ENCODE results near the gene NFKB1. TPM values are rescaled to one million over a fixed set of nuclear protein-coding genes. Genes with fewer than 3 reads are reported as not detected.

NFKB1 gene
- total and polyA plus RNA-seq, 2 donors (not counting 1 experiment from before 2014, with no cell fraction given) = 20.9 to 32.5 TPM

GRCh38 chr4:102584091-102584490 is 82.9 kb downstream of the NFKB1 start:
- Histone ChIP-seq H3K9me3 (ENCODE audit: control insufficient read depth, insufficient read depth, low read depth, low read length) (no peaks in the 10 kb centered on the region), H3K79me2 (ENCODE audit: control insufficient read depth, insufficient read depth, low read length) (no peaks in the 10 kb centered on the region), H3K27me3 (ENCODE audit: control insufficient read depth, insufficient read depth, low read length) (no peaks in the 10 kb centered on the region), H2AFZ (ENCODE audit: low read length) (no peak overlapping the region), H3K36me3 (ENCODE audit: control insufficient read depth, insufficient read depth, low read length) (peaks cover 2% of the 10 kb centered on the region), H3K4me1 (ENCODE audit: control insufficient read depth, extremely low read depth, insufficient read depth, low read length) (no peaks in the 10 kb centered on the region), H4K20me1 (ENCODE audit: control insufficient read depth, extremely low read depth, insufficient read depth, low read length) (no peaks in the 10 kb centered on the region), H3K9ac (ENCODE audit: insufficient read depth, low read length) (no peak overlapping the region), H3K27ac (ENCODE audit: insufficient read depth, low read length) (no peak overlapping the region), H3K4me2 (ENCODE audit: extremely low read depth, insufficient read depth, low read length) (no peak overlapping the region), H3K4me3 (replicated peaks in 1 of 4; ENCODE audit: control extremely low read depth in 1 of 4, insufficient read depth in 1 of 4, low read depth in 3 of 4, low read length in 4 of 4) (no peak overlapping the region)
- no peak for DNase-seq (ENCODE audit: low read depth in 2 of 2)
- no peak for TF ChIP-seq CTCF (conservative IDR thresholded peaks at IDR 0.05 in 1 of 2, IDR thresholded peaks at IDR 0.05 in 1 of 2; ENCODE audit: low read depth in 1 of 2, low read length in 2 of 2)
- no peak for TF ChIP-seq EZH2 (IDR thresholded peaks at IDR 0.05; ENCODE audit: low read length, missing control alignments)

- Histone ChIP-seq H3K4me2 (ENCODE audit: extremely low read depth, insufficient read depth, low read length) (no peak overlapping the region), H3K9me3 (ENCODE audit: control insufficient read depth, insufficient read depth, low read depth, low read length) (no peaks in the 10 kb centered on the region), H4K20me1 (ENCODE audit: control insufficient read depth, extremely low read depth, insufficient read depth, low read length) (no peaks in the 10 kb centered on the region), H3K27me3 (ENCODE audit: control insufficient read depth, insufficient read depth, low read length) (no peaks in the 10 kb centered on the region), H3K79me2 (ENCODE audit: control insufficient read depth, insufficient read depth, low read length) (no peaks in the 10 kb centered on the region), H3K36me3 (ENCODE audit: control insufficient read depth, insufficient read depth, low read length) (peaks cover 2% of the 10 kb centered on the region), H2AFZ (ENCODE audit: low read length) (no peak overlapping the region), H3K4me3 (replicated peaks in 1 of 4; ENCODE audit: control extremely low read depth in 1 of 4, insufficient read depth in 1 of 4, low read depth in 3 of 4, low read length in 4 of 4) (no peak overlapping the region), H3K4me1 (ENCODE audit: control insufficient read depth, extremely low read depth, insufficient read depth, low read length) (no peaks in the 10 kb centered on the region), H3K9ac (ENCODE audit: insufficient read depth, low read length) (no peak overlapping the region), H3K27ac (ENCODE audit: insufficient read depth, low read length) (no peak overlapping the region)
- TF ChIP-seq EZH2 (IDR thresholded peaks at IDR 0.05; ENCODE audit: low read length, missing control alignments) (no peak), CTCF (conservative IDR thresholded peaks at IDR 0.05 in 1 of 2, IDR thresholded peaks at IDR 0.05 in 1 of 2; ENCODE audit: low read depth in 1 of 2, low read length in 2 of 2) (no peak)
- DNase-seq (ENCODE audit: low read depth in 2 of 2) = no peak
Measured at GRCh38 chr4:102585329-102585728, 84.2 kb downstream of the NFKB1 start.

- H3K4me1 ChIP-seq (ENCODE audit: control insufficient read depth, extremely low read depth, insufficient read depth, low read length) = no peaks in the 10 kb centered on the region
- H3K27ac ChIP-seq (ENCODE audit: insufficient read depth, low read length) = no peak overlapping the region
- no peak overlapping the region for H3K9ac ChIP-seq (ENCODE audit: insufficient read depth, low read length)
- H3K36me3 ChIP-seq (ENCODE audit: control insufficient read depth, insufficient read depth, low read length) = peaks cover 2% of the 10 kb centered on the region
- H3K79me2 ChIP-seq (ENCODE audit: control insufficient read depth, insufficient read depth, low read length) = no peaks in the 10 kb centered on the region
- no peak overlapping the region for H3K4me3 ChIP-seq (replicated peaks in 1 of 4; ENCODE audit: control extremely low read depth in 1 of 4, insufficient read depth in 1 of 4, low read depth in 3 of 4, low read length in 4 of 4)
- no peaks in the 10 kb centered on the region for H3K27me3 ChIP-seq (ENCODE audit: control insufficient read depth, insufficient read depth, low read length)
- no peaks in the 10 kb centered on the region for H4K20me1 ChIP-seq (ENCODE audit: control insufficient read depth, extremely low read depth, insufficient read depth, low read length)
- TF ChIP-seq EZH2 (IDR thresholded peaks at IDR 0.05; ENCODE audit: low read length, missing control alignments) = no peak
- no peak overlapping the region for H3K4me2 ChIP-seq (ENCODE audit: extremely low read depth, insufficient read depth, low read length)
- H2AFZ ChIP-seq (ENCODE audit: low read length) = no peak overlapping the region
- H3K9me3 ChIP-seq (ENCODE audit: control insufficient read depth, insufficient read depth, low read depth, low read length) = no peaks in the 10 kb centered on the region
- DNase-seq (ENCODE audit: low read depth in 2 of 2) = no peak
Measured at GRCh38 chr4:102586002-102586643, 85.0 kb downstream of the NFKB1 start.
